ENCODE results near the gene TMEM212.
A peak's percentile ranks its signal among the peaks of the same experiment; 100 is the strongest.

The TMEM212 gene

GRCh38 chr3:171842864-171843518, at the start of gene TMEM212:
TMEM212 (plus strand) TSS chr3:171843349; CDS start chr3:171843384, 35 bp downstream.
- DNase-seq (ENCODE audit: low spot score), result no peak

DNA sequence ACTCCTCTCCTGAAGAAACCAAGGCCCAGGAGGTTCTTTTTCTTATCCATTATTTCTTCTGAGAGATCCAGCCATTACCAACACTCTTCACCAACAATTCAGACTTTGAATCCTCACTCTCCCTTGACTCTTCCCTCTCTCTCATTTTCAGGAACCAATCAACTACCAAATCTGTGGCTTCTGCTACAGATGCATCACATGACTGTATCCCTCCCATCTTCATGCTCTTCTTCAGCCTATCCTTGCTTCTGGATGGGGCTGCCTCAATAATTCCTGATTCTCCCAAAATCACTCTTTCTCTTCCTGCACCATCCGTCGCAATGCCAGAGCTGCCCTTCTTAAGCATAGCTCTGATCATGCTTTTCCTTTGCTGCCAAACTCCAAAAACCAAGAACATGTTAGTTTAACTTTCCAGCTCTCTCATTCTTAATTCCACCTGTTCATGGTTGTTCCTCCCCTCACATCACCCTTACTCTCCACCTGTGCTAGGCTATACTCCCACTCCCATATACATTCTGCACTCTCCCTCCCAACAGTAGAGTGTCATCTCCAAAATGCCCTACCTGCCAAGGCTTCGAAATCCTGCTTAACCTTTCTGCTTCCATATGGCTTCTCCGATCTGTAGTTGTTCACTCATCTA, 46.4 kb upstream of the TMEM212 start:
- DNase-seq (ENCODE audit: low spot score), result no peak

DNA sequence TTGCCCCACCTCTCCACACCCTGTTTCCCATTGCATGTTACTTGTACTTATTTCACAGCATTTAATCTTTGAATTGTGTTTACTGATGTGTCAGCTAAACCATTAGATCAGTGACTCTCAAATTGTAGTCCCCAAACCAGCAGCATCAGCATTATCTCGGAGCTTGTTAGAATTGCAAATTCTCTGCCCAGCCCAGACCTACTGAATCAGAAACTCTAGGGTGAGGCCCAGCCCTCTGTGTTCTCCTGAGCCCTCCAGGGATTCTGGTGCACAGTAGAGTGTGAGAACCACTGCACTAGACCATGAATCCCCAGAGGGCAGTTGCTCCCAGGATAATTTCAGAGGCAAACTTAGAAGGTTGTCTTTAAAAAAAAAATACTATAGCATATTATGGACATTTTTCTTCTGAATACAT, 45.9 kb upstream of the TMEM212 start:
- DNase-seq (ENCODE audit: low spot score), result no peak

- DNase-seq (ENCODE audit: low spot score), result no peak
These were observed 45.3 kb upstream of the TMEM212 start for GRCh38 chr3:171797873-171798272.

DNA sequence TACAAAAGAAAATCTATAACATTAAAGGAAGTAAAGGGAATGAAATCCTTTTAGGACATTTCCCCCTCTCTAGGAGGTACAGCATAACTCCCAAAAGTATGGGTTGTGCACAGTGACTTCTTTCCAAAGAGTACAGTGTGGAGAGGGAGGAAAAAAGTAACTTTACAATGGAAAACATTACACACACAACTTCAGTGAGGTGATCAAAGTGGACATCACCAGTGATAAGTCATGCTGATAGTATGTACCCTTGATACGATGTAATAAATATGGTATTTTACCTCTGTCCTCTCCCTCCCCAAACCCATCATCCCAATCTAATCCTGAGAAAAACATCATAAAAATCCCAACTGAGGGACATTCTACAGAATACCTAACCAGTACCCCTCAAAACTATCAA, 43.6 kb upstream of the TMEM212 start:
- DNase-seq (ENCODE audit: low spot score), result no peak

DNA sequence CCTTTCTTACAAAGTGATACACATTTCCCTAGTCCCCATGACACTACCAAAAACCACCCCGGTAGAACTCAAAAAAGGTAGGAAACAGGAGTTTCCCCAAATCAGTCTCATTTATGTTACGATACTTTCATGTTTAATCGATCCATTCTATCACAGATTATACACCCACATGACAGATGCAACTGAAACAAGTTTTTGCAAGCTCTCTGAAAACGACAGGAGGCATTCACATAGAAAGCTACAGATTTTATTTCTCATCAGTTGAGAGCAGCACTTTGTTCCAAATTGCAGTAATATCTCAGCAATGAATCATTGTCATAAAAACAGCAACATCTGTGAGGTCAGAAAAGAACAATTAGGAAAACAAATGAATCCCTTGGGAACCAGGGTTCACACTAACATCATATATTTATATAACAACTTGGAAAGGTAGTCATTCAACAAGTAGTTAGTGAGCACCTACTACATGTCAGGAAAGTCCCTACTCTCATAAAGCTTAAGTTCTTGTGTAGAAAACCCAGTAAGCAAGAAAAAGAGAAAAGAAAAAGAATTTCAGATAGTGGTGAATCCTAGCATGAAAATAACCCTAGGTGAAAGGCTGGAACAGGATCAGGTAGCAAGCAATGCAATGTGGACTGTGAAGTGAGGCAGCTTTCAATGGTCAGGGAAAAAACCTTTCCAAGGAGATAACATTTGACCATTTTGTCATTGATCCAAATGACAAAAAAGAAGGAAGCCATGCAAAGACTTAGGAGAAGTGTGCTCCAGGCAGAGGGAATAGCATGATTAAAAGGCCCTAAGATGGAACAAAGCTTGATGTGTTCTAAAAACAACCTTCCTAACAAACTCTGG, 41.2 kb upstream of the TMEM212 start:
- DNase-seq (ENCODE audit: low spot score), result no peak

GRCh38 chr3:171802590-171802956, 40.6 kb upstream of the TMEM212 start:
- no peak for DNase-seq (ENCODE audit: low spot score)

- no peak for DNase-seq (ENCODE audit: low spot score)
These were observed 40.1 kb upstream of the TMEM212 start for GRCh38 chr3:171803044-171803443.

DNA sequence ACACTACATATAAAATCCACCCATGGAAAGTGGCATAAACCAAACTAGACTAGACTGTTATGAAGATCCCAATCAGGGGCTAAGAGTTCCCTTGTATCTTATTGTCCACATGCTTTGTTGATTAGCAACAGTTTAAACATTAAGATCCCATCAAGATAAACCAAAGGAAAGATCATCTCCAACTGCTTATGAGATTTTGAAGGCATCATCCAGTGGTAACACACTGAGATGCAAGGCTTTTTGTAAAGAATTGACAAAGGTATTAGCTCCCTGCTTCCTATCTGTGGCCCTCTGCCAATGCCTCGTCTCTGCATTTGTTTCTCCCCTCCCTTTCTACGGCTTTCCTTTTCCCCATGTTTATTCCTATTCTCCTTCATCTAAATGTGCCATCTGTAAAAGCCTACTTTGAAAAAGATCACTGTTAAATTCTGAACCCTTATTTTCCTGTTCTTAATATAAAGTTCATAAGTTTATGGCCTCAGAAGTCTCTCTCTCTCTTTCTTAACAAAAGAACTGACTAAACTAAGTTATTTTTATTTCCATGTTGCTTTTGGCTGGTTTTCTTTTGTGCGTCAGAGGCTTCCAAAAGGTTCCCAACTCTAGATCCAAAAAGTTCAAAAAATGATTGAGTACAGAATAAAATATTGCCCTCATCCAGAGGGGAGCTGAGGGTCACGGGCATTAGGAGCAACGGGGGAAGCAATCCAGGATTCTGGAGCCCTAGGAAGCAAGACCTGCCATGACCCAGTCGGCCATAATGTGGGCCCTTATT, 38.3 kb upstream of the TMEM212 start:
- DNase-seq (ENCODE audit: low spot score), result no peak

- DNase-seq (ENCODE audit: low spot score), result no peak
These were observed 37.5 kb upstream of the TMEM212 start for GRCh38 chr3:171805687-171806086.

DNA sequence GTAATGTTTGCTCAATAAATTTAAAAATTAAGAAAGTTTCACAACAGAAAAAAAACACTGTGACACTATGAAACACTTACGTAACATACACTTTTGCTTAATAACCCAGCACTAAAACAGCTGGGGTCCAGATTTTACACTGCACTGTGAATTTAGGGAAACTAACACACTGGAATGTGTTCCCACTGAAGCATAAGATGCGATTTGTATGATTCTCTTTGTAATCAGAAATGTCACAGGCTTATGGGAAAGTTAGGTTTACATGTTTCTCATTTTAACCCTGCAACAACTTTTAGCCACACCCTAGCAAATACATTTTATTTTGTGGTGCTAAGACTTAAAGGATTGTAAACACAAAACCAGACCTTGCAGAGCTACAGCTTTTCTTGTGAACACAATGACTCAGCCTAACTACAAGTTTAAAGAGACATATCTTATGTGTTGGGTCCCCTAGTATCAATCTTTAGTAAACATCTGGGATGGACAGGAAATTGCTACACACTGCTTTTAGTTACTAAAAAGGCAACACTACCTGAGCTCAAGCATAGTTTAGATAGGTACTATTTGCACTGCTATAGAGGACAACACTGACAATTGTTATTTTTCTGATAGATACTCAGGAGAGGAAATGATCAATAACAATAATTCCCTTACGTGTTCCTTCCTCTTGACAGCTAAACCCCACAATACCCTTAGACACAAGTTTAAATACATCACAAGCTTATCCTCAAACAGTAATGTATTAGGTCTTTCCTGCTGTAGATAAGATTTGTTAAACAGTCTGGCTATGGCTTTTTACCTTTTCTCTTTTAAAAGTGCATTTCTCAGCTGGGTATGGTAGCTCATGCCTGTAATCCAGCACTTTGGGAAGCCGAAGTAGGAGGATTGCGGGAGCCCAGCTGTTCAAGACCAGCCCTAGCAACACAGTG, 36.7 kb upstream of the TMEM212 start:
- DNase-seq (ENCODE audit: low spot score), result no peak

DNA sequence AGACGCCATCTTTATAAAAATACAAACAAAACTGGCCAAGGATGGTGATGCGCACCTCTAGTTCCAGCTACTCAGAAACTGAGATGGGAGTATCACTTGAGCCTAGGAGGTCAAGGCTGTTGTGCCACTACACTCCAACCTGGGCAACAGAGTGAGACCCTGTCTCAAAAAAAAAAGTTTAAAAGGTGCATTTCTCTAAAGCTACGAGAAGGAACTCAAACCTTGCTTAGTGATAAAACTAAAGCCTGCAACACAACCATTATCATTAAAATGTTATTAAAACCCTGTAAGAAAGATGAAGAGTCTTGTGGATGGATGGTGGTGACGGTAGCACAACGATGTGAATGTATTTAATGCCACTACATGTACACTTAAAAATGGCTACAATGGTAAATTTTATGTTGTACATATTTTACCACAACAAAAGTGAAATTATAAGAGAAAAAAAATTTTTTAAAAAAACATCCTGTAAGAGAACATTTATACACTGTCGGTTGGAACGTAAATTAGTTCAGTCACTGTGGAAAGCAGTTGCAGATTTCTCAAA, 35.9 kb upstream of the TMEM212 start:
- DNase-seq (ENCODE audit: low spot score), result no peak

DNA sequence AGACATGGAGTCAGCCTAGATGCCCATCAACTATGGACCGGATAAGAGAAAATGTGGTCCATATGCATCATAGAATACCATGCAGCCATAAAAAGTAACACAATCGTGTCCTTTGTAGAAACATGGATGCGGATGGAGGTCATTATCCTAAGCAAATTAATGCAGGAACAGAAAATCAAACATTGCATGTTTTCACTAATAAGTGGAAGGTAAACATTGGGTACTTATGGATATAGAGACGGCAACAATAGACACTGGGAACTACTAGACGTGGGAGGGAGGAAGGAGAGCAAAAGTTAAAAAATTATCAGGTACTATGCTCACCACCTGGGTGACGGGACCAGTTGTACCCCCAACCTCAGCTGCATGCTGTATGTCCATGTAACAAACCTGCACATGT, 35.3 kb upstream of the TMEM212 start:
- no peak for DNase-seq (ENCODE audit: low spot score)

DNA sequence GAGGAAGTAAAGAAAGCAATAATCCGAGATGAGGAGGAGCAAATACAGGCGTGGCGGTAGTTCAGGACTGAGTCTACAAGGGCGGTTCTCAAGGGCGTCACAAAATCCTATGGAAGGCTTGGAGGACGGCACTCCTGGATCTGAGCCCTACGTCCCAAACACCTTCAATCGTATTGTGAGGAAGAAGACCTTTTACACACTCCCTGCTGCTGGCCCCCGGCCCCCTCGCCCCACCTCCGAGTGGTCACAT, 33.6 kb upstream of the TMEM212 start:
- DNase-seq (ENCODE audit: low spot score), result no peak

- DNase-seq (ENCODE audit: low spot score), result peak; percentile 25
These were observed 33.1 kb upstream of the TMEM212 start, which contains the start of gene PLD1 for GRCh38 chr3:171809861-171810628. PLD1 (minus strand) TSS chr3:171810483; CDS start chr3:171738051, 72,432 bp downstream.

- no peak for DNase-seq (ENCODE audit: low spot score)
These were observed 32.4 kb upstream of the TMEM212 start for GRCh38 chr3:171810629-171811294.

DNA sequence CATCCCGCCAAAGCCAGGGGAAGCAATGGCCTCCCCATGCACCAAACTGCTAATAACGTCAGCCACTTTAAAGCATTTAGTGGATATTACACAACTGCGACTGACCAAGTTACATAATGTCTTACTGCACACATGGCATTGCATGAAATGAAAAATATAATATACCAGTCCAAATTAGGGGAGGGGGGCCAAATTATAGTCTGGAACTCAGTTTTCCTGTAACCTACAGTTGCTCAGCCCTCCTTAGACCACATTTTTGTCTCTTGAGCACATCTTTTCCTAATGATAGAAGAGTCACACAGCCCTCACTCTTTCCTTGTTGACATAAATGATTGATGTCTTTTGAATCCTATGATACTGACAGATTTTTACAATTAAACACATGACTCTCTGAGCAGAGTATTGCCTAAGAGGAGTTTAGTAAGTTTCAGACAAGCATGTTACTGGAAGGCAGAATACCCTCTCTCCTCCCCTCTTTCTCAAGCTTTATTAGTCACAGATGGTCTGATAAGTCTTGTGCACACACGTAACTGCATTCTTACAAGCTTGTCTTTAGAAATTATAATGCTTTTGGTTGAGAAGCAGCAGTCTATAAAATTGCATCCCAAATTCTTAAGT, 31.7 kb upstream of the TMEM212 start:
- no peak for DNase-seq (ENCODE audit: low spot score)

DNA sequence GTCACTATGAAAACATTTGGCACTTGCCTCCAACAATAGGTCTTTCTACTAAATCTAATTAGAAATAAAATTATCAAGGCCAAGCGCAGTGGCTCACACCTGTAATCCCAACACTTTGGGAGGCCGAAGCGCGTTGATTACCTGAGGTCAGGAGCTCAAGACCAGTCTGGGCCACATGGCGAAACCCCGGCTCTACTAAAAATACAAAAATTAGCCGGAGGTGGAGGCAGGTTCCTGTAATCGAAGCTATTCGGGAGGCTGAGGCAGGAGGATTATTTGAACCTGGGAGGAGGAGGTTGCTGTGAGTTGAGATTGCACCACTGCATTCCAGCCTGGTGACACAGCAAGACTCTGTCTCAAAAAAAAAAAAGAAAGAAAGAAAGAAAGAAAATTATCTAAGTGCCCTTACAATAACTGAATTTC, 31.2 kb upstream of the TMEM212 start:
- DNase-seq (ENCODE audit: low spot score), result no peak

DNA sequence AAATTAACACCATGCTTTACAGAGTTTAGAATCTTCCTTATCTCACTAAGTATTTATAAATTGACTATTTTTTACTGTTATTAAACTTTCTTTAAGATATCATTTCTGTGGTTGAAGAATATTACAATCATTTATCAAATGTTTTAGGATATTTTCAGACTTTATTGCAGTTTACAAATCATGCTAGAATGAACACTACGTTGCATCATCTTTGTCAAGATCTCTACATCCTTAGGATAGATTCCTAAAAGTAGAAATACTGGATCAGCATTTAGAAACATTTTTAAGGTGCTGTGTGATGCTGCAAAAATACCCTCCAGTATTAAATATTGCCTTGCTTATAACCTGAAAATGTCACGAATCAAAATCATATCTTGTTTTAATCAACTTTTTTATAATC, 30.3 kb upstream of the TMEM212 start:
- DNase-seq (ENCODE audit: low spot score), result no peak

All from CD4-positive, alpha-beta T cell treated with Interleukin-6 at 100 ng/mL for 8 hours (primary cell).